WI38 (cell line): ENCODE measurements around the gene PTPRG.

Experiments used
- H3K4me3 ChIP-seq: 2 replicates; pipeline ENCODE4 v1.5.1; 2011; ENCODE audit warnings: low read depth, mild to moderate bottlenecking, control low read depth, low read length
- TF ChIP-seq, protein P1 (sequence below): IDR thresholded peaks from 2 replicates; pipeline ENCODE4 v1.5.1; 2012; ENCODE audit warnings: low read depth, mild to moderate bottlenecking, control low read depth, low read length

The PTPRG gene

DNA sequence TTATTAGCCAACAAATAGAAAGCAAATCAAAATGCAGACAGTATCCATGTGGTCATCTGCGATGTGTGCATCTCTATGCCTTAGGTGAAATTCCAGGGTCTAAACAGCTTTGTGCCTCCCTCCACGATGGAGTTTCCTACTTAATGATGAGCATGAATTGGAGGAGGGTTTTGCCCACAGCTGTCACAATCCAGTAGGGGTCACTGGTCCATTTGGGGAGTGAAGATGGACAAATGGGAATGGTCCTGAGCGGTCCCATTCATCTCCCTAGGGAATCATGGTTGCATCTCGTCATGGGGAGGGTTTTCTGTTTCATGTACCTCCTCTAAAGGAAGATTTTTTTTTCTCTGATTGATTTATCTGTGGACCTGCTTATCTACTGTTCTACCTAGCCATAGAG, 358.0 kb downstream of the PTPRG start:
- no peak overlapping the region for H3K4me3 ChIP-seq
- TF ChIP-seq, protein P1, sequence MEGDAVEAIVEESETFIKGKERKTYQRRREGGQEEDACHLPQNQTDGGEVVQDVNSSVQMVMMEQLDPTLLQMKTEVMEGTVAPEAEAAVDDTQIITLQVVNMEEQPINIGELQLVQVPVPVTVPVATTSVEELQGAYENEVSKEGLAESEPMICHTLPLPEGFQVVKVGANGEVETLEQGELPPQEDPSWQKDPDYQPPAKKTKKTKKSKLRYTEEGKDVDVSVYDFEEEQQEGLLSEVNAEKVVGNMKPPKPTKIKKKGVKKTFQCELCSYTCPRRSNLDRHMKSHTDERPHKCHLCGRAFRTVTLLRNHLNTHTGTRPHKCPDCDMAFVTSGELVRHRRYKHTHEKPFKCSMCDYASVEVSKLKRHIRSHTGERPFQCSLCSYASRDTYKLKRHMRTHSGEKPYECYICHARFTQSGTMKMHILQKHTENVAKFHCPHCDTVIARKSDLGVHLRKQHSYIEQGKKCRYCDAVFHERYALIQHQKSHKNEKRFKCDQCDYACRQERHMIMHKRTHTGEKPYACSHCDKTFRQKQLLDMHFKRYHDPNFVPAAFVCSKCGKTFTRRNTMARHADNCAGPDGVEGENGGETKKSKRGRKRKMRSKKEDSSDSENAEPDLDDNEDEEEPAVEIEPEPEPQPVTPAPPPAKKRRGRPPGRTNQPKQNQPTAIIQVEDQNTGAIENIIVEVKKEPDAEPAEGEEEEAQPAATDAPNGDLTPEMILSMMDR = no peak

DNA sequence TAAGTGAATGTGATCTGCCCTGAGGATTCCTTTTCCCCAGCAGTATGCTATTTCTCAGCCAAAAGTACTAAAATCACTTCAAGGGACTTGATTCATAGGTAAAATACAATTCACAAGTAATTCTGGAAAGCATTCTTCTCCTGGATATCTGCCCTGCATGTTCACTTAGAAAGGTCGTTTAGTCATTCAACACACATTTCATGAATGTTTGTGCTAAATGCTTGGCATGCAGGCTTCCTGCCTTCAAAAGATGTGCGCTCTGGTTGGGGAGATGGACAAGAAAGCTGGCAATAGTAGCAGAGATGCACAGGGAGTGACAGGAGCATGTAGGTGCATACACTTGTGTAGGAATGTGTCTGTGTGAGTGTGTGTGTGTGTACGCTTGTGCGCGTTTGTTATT, 360.7 kb downstream of the PTPRG start:
- H3K4me3 ChIP-seq = no peak overlapping the region
- TF ChIP-seq, protein P1 = no peak

DNA sequence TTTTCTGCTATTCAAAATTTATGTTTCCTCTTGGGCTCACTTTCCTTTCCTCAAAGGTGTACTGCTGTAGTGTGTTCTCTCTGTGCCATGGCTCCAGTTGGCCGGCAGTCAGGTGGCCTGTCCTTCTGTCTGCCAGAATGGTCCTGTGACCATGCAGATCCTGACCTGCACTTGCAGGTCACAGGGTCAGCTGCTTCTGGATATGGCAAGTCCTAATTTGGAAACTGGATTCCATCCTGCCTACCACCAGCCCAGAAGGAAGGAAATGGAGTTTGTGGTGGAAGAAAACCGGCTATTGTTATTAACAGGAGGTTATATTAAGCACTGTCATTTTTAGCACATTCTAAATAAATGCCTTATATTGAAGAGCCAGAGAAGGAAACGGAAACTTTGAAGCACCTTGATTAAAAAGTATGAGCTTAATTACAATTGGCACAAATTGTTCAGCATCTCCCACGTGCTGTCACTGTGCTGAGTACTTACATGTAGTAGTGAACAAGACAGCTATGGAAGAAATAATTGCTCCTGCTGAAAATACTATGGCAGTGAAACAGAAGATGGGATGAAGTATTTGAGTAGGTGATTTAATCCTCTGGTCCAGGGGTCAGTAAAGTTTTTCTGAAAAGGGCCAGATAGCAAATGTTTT, 362.8 kb downstream of the PTPRG start:
- TF ChIP-seq, protein P1 = no peak
- H3K4me3 ChIP-seq = no peak overlapping the region

DNA sequence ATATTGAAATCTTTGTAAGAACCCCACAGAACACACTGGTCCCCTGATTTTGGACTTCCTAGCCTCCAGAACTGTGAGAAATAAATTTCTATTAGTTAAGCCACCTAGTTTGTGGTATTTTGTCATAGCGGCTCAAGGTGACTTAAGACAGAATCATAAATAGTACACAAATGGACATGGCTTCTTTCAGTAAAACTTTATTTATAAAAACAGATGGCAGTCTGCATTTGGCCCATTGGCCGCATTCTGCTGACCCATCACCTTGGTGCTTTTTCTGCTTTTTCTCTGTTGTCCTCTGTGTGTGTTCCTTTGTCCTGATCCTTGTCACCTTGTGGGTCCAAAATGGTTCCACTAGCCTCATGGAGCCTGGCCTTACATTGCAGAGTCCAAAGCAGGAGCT, 363.6 kb downstream of the PTPRG start:
- TF ChIP-seq, protein P1 = no peak
- H3K4me3 ChIP-seq = no peak overlapping the region

DNA sequence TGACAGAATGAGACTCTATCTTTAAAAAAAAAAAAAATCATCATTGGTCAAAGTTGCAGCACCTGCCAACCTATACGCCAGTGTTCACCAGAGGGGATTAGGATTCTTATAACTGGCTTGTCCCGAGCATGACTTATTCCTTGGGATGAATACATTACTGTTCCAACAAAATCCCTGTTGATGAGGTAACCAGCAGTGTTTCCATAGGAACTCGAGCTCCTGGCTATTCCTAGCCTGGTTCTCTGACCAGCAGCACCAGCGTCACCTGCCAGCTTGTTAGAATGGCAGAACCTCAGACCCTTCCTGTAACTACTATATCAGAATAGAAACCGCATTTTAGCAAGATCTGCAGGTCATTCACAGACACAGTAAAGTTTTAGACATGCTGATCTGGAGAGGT, 364.4 kb downstream of the PTPRG start:
- H3K4me3 ChIP-seq = no peak overlapping the region
- TF ChIP-seq, protein P1 = no peak

DNA sequence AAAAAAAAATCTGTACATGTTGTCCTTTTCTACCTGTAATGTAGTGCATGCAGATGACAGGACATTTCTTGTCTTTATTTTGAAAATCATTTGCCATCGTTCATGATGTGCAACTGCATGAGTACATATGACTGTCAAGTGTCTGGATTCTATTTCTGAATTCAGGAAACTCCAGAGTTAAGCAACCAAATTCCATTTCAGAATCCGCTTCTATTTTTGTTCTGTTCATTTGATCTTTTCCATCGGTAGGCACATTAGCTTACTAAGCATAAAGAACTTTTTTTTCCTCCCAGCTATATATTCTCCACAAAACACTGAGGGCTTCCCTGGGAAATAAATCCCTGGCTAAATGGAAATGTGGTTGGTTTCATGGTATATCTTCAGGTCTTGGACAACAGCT, 365.6 kb downstream of the PTPRG start:
- TF ChIP-seq, protein P1 = no peak
- no peak overlapping the region for H3K4me3 ChIP-seq

DNA sequence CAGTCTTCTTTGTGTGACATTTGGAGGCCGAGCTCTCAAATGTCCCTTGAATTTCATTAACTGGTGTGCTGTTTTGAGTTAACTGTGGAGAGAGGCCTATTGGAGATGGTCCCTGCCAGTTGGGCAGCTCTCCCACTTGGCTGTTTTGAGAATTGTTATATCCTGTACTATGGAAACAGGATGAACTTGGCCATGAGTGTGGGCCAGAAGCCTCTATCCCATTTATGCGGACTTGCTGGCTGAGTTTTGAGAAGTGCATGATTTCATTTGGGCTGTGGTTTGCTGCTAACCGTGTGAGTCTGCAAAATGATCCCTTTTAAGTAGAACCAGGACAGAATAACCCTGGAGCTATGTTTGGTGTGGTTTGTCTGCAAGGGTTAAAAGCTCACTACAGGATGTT, 366.0 kb downstream of the PTPRG start:
- no peak overlapping the region for H3K4me3 ChIP-seq
- TF ChIP-seq, protein P1 = no peak
